HG02870 (cell line): ENCODE measurements around the gene CDK15.
"Not testable (repeated sequence)": the region's sequence is repeated elsewhere in the genome, so short reads cannot be mapped to it uniquely, and the experiment has no call there.

Experiments used
- ATAC-seq: cut with Tn5 transposase; IDR thresholded peaks from one replicate; pipeline ENCODE4 v1.9.1; 2021; ENCODE audit warnings: mild to moderate bottlenecking, moderate library complexity; ENCODE audit not compliant: unreplicated experiment

The CDK15 gene

DNA sequence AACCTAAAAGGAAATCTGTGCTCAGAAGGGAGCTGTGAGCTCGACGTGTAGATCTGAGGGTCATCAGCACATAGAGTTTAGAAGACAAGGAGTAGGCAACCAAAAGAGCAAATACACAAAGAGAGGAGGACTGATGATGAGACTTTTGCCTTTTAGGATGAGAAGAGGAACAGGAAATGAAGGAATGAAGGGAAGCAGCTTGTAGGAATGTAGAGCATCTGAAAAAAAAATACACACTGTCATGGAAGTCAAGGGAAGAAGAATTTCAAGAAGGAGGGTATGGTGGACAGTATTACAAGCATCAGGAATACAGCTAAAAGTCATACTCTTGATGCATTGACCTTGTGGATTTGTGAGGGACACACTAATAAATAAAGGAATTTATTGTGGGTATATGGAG lies 21.9 kb downstream of the CDK15 start:
- no peak for ATAC-seq

DNA sequence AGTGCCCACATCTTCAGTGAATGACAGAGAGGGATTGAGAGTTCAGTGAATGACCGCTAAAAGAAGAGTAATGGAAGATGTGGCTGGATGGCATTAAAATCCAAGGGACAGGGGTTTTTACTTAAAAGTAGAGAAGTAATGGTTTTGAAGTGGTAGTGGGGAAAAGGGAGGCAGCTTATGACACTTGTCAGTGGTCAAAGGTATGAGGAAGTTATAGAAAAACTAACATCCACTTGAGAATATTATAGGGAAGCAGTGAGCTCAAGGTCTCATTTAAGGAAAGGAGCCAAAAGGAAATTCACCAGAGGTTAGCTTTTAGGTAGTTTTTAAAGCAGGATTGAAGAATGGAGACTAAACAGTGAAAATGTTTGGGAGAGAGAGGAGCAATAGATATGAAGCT lies 24.3 kb downstream of the CDK15 start:
- ATAC-seq = no peak

DNA sequence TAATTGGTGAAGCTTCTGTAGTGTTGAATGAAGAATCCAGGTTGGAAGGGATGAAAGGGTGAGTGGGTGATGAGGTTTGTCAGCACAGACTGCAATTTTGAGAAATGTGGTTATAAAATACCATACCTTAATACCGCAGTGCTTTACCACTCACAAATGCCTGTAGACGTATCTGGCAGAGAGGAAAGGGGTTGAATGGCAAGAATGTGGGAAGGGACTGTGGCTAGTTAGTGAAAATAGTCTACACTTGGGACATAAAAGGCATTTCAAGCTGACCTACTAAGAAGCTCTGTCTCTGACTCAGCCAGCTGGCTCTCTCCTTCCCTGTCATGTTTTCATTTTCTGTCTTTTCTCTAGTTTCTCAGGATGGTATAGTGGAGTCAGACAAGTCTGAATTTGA lies 25.1 kb downstream of the CDK15 start:
- ATAC-seq = no peak

DNA sequence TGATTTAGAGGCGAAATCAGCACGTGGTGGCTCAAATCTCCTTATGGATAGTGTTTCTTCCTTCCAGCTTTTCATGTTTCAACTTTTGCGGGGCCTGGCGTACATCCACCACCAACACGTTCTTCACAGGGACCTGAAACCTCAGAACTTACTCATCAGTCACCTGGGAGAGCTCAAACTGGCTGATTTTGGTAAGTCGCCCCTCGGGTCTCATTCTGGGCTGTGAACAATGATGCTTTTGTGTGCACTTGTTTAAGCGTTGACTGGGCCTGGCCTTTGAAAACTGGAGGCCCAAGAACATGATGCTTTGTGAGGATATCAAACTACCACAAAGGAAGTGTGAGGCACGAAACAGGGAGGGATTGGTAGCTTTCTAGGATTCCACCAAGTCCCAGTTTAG lies 27.4 kb downstream of the CDK15 start:
- no peak for ATAC-seq

DNA sequence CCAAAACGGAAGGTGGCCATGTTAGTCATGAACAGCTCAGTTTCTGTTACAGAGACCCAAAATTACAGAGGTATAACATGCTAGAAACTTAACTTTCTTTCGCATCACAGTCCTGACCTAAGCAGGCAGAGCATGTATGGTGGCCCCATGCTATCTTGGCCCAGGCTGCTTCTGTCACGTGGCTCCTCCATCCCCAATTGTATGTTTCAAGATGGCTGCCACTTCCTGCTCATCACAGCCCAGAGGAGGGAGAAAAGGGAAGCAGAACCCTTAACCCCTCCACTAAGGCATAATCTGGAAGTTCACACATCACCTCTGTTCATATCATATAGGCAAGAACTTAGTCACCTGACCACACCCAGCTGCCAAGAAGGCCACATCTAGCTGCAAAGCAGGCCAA lies 28.7 kb downstream of the CDK15 start:
- ATAC-seq = no peak

DNA sequence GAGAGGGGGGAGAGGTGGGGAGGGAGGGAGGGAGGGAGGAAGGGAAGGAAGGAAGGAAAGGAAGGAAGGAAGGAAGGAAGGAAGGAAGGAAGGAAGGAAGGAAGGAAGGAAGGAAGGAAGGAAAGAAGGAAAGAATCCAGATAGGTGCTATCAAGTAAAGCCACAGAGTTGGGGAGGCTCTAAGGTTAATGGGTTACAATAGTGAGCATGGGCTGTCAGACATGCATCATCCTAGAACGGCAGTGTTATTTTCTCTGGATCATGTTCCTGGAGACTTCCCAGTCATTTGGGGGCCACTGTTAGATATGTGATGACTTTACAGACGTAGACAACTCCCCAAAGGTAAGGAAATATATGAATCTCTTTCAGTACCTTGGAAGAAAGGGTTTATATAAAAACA lies 31.1 kb downstream of the CDK15 start:
- ATAC-seq = no peak

DNA sequence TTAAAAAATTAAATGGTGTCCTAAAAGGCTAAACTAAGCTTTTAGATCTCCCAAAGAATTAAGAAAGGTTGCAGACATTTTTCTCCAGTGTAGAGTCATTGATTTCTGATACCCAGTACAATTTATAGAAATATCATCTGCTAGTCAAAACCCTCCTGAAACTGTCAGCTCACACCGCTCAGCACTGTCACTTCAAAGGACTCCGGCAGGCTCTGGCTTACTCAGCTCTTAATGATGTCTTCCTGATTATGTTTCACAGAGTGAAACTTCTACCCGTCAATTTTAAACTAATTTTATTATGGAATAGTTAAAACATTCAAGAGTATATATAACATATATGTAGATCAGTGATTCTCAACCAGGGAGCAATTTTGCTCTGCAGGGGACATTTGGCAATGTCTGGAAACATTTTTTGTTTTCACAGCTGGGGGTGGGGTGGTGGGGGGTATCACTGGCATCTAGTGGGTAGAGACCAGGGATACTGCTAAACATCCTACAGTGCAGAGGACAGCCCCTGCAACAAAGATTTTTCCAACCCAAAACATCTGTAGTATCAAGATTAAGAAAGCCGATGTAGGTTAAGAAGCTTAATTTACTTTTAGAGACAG lies 31.6 kb downstream of the CDK15 start:
- no peak for ATAC-seq

DNA sequence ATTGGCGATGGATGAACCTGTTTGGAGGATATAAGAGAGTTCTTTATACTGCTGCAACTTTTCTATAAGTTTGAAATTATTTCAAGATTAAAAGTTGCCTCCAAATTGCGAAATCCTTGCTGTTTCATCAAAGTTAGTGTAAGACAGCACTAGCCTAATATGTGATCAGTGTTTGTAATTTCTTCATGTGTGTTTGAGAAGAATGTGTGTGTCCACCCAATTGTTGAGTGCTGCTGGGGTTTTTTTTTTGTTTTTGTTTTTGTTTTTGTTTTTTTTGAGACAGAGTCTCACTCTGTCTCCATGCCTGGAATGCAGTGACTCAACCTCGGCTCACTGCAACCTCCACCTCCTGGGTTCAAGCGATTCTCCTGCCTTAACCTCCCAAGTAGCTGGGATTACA lies 33.4 kb downstream of the CDK15 start:
- ATAC-seq = no peak

DNA sequence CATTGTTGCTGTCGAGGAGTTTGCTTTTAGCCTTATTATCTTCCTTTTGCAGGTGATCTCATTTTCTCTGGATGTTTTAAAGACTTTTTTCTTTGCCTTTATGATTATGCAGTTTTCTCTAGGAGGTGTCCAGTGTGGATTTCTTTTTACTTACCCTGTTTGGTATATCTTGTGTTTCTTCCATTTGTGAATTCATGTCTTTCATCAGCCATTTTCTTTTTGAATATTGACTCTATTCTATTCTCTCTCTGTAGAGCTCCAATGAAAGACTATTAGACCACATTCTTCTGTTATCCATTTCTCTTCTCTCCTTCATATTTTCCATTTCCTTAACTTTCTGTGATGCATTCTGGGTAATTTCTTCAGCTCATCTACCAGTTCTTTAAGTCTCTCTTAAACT lies 34.4 kb downstream of the CDK15 start:
- ATAC-seq = no peak

DNA sequence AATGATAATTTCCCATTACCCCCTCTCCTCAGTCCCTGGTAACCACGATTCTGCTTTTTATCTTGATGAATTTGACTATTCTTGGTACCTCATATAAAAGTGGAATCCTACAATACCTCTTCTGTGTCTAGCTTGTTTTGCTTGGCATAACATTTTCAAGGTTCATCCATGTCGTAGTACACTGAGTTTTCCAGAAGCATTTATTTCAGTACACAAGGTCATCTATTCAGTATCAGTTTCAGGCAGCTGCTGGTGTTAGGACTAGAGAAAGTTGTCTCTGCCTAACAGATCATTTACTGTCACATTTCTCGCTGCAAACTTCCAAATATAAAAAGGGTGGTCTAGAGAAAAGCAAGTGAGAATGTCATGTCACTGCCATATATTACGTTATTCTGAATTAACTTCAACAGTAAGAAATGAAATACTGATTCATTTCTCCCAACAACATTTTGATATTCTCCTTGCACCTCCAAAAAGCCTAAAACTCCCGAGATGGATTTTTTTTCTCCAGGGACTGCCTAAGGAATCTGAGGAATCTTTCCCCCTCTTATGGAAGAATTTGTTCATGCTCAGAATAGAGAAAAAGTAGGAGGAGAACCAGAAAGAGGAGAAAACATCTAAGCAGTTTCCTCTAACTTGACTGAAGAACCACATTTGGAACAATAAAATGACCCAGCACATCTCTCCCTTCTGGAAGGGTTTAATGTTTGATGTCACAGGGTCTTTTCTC lies 36.0 kb downstream of the CDK15 start:
- ATAC-seq = no peak

DNA sequence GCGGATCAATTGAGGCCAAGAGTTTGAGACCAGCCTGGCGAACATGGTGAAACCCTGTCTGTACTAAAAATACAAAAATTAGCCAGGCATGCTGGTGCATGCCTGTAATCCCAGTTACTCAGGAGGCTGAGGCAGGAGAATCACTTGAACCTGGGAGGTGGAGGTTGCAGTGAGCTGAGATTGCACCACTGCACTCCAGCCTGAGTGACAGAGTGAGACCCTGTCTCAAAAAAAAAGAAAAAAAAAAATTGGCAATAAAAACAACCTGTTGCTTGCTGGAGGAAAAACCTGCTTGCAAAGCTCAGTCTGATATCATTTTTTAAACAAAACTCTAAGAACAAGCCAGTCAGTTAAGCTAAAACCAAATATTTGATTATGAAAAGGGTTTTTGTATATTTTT lies 38.6 kb downstream of the CDK15 start:
- ATAC-seq = not testable (repeated sequence)

DNA sequence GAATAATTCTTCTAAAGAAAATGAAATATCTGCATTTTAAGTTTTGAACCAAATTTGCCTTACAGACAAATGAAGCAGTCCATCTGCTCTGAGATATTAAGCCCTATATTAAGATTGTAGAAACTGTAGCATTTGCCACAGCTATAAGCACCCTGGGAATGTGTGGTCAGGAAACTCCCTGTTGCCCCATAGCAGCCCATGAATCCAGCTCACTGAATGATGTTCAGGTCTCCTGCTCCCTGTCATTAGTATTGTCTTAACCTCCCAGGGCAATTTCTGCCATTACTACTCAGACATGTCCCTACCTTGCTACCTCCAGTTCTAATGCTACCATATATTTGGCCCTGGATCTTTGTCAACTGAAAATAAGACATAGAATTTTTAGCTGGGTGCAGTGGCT lies 41.1 kb downstream of the CDK15 start:
- ATAC-seq = no peak

DNA sequence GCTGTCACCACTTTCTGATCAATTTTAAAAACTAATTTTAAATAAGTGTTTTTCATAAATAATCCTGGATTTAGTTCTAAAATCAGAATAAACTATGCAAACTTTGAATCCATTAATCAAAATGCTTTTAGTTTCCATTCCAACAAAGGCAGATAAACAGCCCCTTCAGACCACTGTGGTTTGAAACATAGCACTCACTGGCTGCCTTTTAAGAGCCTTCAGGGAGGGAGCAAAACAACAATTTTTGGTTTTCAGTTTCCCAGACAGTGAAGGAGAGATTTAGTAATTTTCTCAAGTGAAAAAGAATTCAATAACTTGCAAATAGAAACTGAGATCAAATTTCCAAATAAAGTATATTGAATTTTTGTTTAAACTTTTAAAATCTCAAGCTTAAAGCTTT lies 46.1 kb downstream of the CDK15 start:
- no peak for ATAC-seq

DNA sequence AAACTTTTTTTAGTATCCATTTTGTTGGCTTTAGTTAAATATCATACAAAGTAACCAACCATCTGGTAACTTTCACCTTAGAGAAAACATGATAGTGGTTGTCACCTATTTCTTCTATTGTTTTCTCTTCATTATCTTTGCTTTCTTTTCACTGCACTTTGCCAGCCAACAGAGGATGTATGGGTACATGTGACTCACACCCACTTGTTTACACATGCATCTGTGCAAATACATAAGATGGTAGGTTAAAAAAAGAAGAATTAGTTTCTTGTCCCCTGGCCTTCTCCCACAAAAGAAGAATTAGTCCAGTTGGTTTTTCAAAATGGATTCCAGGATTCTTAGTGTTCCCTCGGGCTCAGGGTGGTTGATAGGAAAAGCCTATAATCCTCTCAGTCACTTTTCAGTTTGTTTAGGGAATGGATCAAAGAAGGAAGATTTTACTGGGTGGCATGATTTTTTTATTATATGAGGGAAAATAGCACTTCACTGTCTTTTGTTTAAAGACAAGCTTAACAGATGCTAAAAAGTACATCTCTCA lies 46.6 kb downstream of the CDK15 start:
- no peak for ATAC-seq

DNA sequence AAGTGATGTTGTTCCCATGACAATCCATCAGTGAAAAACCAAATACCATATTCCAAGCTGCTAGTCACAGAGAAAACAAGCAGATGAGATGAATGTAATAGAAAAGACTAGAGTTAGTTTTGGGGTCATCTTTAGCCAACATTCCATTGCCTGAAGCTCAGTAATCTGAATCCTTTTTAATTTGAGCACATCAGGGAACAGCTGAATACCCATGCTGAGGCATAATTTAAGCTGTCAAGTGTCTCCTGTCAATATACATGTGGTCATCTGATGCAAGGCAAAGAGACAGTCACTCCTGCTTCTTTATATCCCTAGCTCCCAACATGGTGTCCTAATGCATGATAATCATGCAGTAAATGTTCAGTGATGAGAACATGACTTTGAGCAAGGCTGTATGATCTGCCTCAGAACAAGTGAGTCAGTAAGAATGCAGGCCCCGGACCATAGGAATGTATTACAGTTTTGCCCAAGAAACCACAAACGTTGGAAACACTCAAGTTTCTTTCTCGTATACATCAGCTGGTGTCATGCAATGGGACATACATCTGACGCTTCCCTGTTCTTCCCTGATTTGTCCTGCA lies 48.0 kb downstream of the CDK15 start:
- no peak for ATAC-seq

DNA sequence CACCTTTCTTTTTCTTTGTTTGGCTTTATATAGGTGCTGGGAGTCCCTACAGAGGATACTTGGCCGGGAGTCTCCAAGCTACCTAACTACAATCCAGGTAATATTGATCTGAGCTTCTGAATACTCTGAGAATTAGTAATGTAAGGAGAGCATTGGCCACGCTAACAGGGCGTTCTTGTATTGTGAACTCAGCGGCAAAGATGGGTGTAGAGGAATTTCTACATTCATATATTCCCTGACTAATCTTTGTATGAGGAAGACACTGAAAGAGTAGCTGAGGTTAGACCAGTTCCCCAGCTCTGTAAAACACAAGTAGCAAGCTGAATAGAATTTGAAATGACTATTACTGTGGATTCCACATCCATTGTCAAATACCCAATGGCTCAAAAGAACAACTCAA lies 48.5 kb downstream of the CDK15 start:
- ATAC-seq = no peak

DNA sequence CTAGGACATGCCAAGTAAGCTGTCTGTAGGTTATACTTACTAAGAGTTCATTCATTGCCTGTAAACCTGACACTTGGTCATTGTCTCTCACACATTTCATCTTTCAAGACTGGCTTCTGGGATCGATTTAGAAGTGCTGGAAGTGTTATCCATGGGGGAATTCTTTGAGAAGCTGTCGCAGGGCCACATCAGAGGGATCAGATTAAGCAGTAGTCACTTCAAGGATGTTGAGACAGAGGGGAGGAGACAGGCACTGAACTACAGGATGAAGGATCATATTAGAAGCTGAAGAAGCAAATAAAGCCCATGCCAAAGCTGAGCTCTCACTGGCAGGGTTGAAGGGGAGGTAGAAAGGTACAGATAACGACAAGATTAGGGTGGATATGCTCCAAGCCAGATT lies 49.0 kb downstream of the CDK15 start:
- ATAC-seq = no peak

DNA sequence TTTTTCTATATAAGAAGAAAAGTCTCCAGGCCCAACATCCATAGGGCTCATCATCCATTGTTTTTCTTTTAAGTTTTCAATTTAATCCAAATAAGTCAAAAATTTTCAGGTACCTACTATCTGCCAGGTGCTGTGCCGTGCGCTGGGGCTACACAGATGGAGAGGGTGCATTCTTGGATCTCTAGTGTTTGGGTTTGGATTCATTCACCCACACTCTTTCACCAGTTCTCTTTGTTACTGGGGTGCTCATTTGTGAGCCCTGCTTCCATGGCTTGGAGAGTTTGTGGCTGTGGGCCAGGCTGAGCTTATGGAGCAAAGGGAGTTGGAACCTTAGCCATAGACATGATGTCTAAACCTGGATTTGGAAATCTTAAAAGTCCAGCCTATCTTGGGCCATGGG lies 51.0 kb downstream of the CDK15 start:
- ATAC-seq = no peak

DNA sequence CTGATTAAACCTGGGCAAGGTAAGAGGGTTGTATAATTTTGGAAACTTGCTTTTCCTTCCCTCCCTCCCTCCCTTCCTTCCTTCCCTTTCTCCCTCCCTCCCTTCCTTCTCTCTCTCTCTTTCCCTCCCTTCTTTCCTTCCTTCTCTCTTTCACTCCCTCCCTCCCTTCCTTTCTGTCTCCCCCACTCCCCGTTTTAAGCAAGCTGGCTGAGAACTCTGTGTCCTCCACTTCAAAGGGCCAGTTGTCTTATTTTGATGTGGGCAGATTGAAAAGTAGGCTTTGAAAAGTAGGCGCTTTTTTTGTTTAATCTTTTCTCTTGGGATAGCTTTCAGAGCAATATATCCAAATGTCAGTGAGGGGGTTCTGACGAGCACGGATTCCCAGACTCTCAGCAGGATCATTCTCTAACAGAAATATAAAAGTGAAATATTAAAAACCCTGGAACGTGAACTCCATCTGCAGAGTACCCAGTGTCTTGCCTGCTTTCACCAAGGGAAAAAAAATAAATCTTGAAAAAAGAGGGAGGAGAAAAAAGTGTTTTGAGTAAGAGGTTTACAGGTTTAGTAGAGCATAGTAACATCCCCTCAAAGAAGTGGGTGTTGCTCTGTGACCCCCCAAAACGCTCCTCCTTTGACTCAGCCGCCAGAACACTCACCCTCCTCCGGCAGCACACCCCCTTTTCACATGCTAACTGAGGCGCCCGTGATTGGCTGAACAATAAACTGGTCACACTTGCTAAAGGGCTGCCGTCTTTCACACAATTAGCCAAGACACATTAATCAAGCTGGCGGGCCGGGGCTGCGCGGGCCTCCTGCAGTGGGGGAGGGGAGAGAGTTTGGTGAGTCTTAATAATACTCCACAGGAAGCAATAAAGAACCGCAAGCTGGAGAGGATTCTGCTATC lies 52.2 kb downstream of the CDK15 start:
- no peak for ATAC-seq

DNA sequence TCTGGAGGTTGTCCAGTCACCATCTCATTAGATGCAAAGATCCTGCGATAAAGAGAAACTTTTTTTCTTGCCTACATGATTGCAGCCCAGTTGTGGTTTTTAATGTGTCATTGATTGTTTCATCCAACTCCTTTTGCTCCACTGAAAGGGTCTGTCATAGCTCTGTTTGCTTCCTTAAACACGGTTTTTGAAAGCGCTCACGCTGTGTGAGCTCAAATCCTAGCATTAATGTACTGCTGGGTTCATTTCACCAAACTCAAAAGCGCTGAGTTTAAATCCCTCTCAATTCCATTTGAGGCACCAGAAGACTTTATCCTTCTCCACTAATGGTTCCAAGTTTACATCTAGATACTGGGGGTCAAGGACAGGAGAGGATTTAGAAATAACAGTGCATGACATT lies 53.6 kb downstream of the CDK15 start:
- no peak for ATAC-seq

DNA sequence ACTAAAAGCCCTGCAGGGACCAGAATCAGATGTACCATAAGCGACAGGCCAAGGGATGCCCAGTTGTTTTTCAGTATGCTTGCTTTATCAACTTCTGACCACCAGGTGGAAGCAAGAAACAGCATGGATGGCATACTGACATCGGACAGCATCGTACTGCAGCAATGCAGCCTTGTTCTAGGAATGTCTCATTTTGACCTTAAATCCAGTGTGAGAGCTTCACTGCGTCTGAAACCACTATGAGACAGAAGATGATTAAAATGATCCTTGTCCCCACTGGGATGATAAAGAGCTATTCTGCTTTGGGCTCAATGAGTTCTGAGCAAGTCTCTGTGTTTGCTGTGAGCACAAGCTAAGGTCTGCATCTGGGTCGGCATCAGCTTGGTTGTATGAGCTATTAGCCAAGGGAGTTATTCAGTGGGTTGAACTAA lies 54.3 kb downstream of the CDK15 start:
- no peak for ATAC-seq
